GM19468 (cell line): ENCODE results near the gene PLAU.
"Not testable (repeated sequence)": the region's sequence is repeated elsewhere in the genome, so short reads cannot be mapped to it uniquely, and the experiment has no call there.

ENCODE experiments used
- ATAC-seq: cut with Tn5 transposase; IDR thresholded peaks from one replicate; pipeline ENCODE4 v1.9.1; 2021; ENCODE audit warnings: mild to moderate bottlenecking, moderate library complexity, moderate number of reproducible peaks; ENCODE audit not compliant: unreplicated experiment; ENCODE audit errors: extremely low read depth

The PLAU gene

DNA sequence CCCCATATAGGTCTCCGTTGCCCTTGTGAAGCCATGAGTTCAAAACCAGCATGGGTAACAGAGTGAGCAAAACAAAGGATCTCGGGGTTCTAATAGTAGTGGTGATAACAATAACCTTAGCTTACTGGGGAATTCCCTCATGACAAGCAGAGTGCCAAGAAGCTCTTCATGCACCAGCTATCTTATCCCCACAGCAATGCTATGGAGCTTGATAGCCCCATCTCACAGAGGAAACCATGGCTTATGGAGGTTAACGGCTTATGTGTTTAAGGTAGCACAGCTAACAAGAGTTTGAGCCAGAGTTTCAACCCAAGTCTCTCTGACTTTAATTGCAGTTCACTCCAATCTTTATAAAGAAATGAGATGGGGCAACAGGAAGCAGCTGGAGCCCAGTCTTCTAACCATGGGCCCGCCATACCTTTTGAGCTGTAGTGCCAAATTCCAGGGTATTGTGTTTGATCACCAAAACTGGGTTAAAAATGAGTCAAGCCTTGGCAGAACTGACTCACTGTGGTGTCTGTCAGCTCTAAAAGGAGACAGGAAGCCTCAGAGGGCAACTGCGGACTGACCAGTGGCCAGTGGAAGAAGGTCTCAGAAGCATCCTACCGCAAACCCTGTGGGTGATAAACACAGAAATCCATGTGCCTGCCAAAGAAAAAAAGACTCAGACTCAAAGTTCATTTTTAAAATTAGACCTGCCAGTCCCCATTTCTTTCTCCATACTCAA, 16.5 kb upstream of the PLAU start:
- no peak for ATAC-seq

GRCh38 chr10:73895381-73895780, 15.6 kb upstream of the PLAU start:
- ATAC-seq, result not testable (repeated sequence)

DNA sequence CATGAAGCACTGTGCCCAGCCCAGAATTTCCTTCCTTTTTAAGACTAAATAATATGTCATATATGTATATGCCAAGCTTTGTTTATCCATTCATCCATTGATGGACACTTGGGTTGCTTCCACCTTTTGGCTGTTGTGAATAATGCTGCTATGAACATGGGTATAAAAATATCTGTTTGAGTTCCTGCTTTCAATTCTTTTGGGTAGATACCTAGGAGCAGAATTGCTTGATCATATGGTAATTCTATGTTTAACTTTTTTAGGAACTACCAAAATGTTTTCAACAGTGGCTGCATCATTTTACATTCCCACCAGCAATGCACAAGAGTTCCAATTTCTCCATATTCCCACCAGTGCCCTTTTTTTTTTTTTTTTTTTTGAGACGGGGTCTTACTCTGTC, 13.2 kb upstream of the PLAU start:
- no peak for ATAC-seq

GRCh38 chr10:73898730-73899410, 12.1 kb upstream of the PLAU start:
- no peak for ATAC-seq

DNA sequence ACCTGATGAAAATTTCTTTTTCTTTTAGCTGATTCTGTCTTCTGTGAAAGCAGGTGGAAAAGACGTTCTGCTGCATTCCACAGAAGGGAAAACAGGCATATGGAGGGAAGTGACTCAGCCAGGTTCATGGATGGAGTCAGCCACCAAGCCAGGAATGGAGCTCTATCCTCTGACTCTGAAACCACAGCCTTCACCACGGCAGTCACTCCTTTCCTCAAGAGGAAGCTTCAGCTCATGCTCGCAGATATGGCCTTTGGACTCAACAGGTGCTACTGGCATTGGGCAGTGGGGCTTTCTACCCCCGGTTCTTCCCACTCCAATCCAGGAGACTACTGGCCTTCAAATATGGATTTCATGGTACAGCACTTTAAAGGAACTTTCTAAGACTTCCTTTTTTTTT, 11.5 kb upstream of the PLAU start:
- ATAC-seq, result no peak

GRCh38 chr10:73900064-73900463, 10.9 kb upstream of the PLAU start:
- ATAC-seq, result no peak

- no peak for ATAC-seq
These were observed 9.7 kb upstream of the PLAU start for GRCh38 chr10:73901261-73901660.

GRCh38 chr10:73902351-73902750, 8.6 kb upstream of the PLAU start:
- ATAC-seq, result no peak

- no peak for ATAC-seq
These were observed 5.5 kb upstream of the PLAU start for GRCh38 chr10:73905256-73906020.

DNA sequence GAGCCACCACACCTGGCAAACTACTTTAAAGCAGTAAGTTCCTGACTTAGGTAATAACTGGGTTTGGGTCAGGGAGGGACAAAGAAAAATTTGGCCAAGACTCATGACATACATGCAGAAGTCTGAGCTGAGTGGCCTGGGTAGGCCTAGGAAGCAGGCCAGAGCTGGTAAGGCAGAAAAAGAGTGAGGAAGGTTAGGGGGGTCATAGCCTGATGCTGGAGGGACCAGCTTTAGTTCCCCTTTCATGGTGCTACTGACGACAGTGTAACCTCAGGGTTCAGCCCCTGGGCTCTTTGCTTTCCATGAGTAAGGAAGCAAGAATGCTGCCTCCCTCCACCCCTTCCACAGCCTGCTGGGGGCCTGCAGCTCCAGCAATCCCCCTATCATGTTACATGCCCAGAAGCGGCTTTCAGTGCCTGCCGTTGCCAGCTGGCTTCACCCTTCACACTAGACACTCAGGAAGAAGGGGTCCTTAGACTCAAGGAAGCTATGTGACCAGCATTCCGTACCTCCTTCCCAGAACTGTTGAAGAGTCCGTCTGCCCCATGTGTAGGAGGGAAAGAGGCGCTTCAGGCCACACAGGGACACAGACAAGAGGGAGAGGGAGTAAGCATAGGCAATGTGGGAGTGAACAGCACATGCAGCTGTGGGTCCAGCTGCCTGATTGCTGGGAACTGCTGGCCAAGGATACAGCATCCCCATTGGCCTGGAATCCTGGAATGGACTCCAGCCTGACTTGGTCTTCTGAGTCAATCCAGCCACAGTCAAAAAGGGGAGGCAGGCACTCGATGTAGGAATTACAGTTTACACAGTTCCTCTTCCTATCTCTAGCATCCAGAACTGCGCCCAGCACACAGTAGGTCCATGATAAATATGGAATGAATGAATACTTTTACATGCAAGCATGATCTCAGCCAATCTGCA, 4.1 kb upstream of the PLAU start:
- ATAC-seq, result no peak

GRCh38 chr10:73907841-73908517, 3.0 kb upstream of the PLAU start:
- no peak for ATAC-seq

DNA sequence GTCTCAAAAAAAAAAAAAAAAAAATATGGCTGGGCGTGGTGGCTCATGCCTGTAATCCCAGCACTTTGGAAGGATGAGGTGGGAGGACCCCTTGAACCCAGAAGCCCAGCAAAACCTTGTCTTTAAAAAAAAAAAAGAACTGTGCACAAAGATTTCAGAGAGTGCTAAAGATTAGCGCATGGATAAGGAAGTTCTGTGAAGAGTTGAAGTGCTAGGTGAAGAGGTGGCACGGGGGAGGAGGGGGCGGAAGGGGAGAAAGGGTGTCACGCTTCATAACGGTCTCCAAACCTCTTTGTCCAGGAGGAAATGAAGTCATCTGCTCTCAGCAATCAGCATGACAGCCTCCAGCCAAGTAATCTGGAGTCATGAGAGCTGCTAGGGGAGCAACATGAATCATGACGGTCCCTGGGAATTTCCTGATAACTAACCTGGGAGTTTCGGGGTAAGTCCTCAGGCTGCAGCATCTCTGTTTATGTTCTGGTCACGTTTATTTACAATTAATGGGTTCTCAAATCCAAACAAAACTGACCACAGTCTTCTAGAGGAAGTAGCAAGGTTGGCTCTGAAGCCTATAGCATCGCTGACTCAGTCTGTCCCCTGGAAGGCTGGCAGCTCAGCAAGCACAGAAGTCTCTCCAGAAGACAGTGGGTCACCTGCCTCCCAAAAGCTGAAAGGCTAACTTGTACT, 1.9 kb upstream of the PLAU start:
- ATAC-seq, result no peak

DNA sequence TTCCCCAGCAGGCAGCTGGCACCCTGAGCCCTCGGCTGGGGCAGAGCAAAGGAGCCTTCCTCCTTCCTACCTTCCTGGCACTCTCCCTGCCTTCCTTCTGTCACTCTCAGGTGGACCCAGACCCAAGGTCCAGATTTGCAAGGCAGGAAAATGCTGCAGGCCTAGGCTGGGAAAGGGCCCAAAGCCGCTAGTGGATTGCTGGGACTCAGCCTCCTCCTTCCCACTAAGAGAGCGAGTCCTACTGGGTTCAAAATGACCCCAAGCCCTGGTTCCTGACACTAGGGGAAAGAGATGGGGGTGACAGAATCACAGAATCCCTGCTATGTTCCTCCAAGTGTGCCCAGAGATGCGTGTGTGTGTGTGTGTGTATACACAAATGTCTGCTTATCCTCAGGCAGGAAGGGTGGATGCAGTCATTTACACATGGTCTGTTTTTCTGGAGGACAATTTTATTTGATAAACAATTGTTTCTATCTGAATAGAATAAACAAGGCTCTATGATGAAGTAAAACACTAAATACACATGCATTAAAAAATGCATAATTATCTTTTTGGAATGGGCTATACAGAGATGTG, 1.3 kb upstream of the PLAU start:
- no peak for ATAC-seq

DNA sequence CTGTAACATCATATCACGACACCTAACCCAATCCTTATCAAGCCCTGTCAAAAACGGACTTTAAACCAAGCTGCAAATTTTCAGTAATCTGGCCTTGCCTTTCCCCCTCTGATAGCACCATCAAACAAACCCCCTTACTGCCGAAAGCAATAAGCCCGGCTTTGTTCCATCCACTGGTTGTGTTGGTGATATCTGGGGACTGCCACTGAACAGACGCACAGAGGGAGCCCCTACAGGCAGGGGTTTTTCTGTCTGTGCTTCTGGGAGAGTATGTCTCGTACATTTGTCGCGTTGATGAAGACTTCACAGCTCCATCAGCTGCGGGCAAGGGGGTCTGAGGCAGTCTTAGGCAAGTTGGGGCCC, 550 bp upstream of the PLAU start:
- ATAC-seq, result no peak

DNA sequence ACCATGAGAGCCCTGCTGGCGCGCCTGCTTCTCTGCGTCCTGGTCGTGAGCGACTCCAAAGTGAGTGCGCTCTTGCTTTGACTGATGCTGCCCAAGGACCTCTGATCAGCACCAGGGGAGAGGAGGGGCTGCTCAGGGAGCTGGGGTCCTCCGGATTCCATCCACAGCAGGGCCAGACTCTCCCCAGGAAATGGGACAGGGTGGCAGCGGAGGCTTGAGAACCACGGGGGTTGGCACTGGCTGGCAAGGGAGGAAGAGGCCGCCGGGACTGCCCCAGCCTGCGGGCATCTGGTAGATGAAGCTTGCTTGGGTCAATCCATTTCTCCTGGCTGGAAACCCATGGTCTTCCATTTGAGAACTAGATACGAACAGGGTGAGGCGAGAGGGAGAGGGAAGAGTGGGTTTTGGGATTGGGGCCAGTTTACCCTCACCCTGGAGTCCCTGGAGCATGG, 647 bp downstream of the PLAU start:
- no peak for ATAC-seq

- no peak for ATAC-seq
These were observed 3.1 kb downstream of the PLAU start for GRCh38 chr10:73914036-73914435.

GRCh38 chr10:73915206-73915851, 4.4 kb downstream of the PLAU start:
- no peak for ATAC-seq

DNA sequence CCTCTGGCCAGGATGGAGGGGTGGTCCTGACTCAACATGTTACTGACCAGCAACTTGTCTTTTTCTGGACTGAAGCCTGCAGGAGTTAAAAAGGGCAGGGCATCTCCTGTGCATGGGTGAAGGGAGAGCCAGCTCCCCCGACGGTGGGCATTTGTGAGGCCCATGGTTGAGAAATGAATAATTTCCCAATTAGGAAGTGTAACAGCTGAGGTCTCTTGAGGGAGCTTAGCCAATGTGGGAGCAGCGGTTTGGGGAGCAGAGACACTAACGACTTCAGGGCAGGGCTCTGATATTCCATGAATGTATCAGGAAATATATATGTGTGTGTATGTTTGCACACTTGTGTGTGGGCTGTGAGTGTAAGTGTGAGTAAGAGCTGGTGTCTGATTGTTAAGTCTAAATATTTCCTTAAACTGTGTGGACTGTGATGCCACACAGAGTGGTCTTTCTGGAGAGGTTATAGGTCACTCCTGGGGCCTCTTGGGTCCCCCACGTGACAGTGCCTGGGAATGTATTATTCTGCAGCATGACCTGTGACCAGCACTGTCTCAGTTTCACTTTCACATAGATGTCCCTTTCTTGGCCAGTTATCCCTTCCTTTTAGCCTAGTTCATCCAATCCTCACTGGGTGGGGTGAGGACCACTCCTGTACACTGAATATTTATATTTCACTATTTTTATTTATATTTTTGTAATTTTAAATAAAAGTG, 6.0 kb downstream of the PLAU start:
- no peak for ATAC-seq
